IMR-90 (cell line): ENCODE results near the gene ASPN. TPM values are rescaled to one million over a fixed set of nuclear protein-coding genes. Genes with fewer than 3 reads are reported as not detected.

Experiments
- ATAC-seq: fragments of 200-7000 bp; cut with Tn5 transposase; 2 replicates; pipeline ENCODE4 v1.9.1; 2020; ENCODE audit warnings: low read depth, mild to moderate bottlenecking, moderate library complexity
- BruUV-seq: library from RNA; stranded (reverse); fragments of 400-500 nt; replicated peaks from 2 replicates; lab custom pipeline; 2021; lab: Mats Ljungman, UMichigan
- CTCF ChIA-PET: fragments of 300-600 bp; formaldehyde crosslinking; extraction: SDS; loops from one replicate; lab custom pipeline; 2021; ENCODE audit warnings: antibody characterized with exemption; lab: Yijun Ruan, JAX
- POLR2A ChIA-PET: fragments of 300-600 bp; sonication (Branson Sonifier 250); formaldehyde crosslinking; loops from one replicate; lab custom pipeline; 2022; ENCODE audit warnings: antibody characterized with exemption; ENCODE audit not compliant: unreplicated experiment; lab: Charles Lee
- DNase-seq: peaks from one replicate; pipeline ENCODE4 v3.0.0; 2013
- H2AFZ ChIP-seq: replicated peaks from 2 replicates; pipeline ENCODE3; 2013; ENCODE audit warnings: low read length, mild to moderate bottlenecking; ENCODE audit not compliant: poor library complexity
- H2AK5ac ChIP-seq: 2 replicates; pipeline ENCODE4 v1.6.1; 2013; ENCODE audit warnings: low read depth, low read length, inconsistent platforms
- H2AK9ac ChIP-seq: replicated peaks from 2 replicates; pipeline ENCODE3; 2013; ENCODE audit warnings: mild to moderate bottlenecking, low read depth, low read length, moderate library complexity; ENCODE audit not compliant: poor library complexity
- H2BK120ac ChIP-seq: 2 replicates; pipeline ENCODE4 v1.6.1; 2013; ENCODE audit warnings: low read depth, low read length, inconsistent platforms
- H2BK15ac ChIP-seq: 3 replicates; pipeline ENCODE4 v1.6.1; 2013; ENCODE audit warnings: low read depth, low read length, inconsistent platforms
- H2BK20ac ChIP-seq: 2 replicates; pipeline ENCODE4 v1.6.1; 2013; ENCODE audit warnings: low read depth, mild to moderate bottlenecking, inconsistent platforms, low read length, moderate library complexity
- H2BK5ac ChIP-seq: 2 replicates; pipeline ENCODE4 v1.6.1; 2013; ENCODE audit warnings: mild to moderate bottlenecking, low read depth, low read length, inconsistent platforms; ENCODE audit not compliant: poor library complexity, severe bottlenecking
- H3K14ac ChIP-seq: replicated peaks from 2 replicates; pipeline ENCODE4 v1.6.1; 2013; ENCODE audit warnings: low read depth, low read length, inconsistent platforms
- H3K18ac ChIP-seq: 2 replicates; pipeline ENCODE4 v1.6.1; 2013; ENCODE audit warnings: low read depth, low read length, control low read depth
- H3K23ac ChIP-seq: 2 replicates; pipeline ENCODE4 v1.6.1; 2013; ENCODE audit warnings: low read depth, low read length, inconsistent platforms
- H3K27ac ChIP-seq: 2 replicates; pipeline ENCODE4 v1.5.1; 2013; ENCODE audit warnings: mild to moderate bottlenecking, control low read depth, low read length; ENCODE audit not compliant: insufficient read depth
- H3K27me3 ChIP-seq: 2 replicates; pipeline ENCODE4 v1.6.1; 2013; ENCODE audit warnings: low read length; ENCODE audit not compliant: control insufficient read depth, insufficient read depth
- H3K36me3 ChIP-seq: 2 replicates; pipeline ENCODE4 v1.6.1; 2013; ENCODE audit warnings: low read length, mixed read lengths; ENCODE audit not compliant: control insufficient read depth, insufficient read depth
- H3K4ac ChIP-seq: 2 replicates; pipeline ENCODE4 v1.6.1; 2013; ENCODE audit warnings: low read depth, low read length, inconsistent platforms
- H3K4me1 ChIP-seq: 2 replicates; pipeline ENCODE4 v1.6.1; 2013; ENCODE audit warnings: low read length, mixed read lengths; ENCODE audit not compliant: control insufficient read depth, insufficient read depth
- H3K4me2 ChIP-seq: 2 replicates; pipeline ENCODE4 v1.6.1; 2013; ENCODE audit warnings: low read depth, mild to moderate bottlenecking, control low read depth, low read length, moderate library complexity
- H3K4me3 ChIP-seq: 2 replicates; pipeline ENCODE4 v1.5.1; 2013; ENCODE audit warnings: low read depth, mild to moderate bottlenecking, control low read depth, low read length, moderate library complexity; ENCODE audit not compliant: insufficient read depth
- H3K56ac ChIP-seq: 2 replicates; pipeline ENCODE4 v1.6.1; 2013; ENCODE audit warnings: low read length, inconsistent platforms; ENCODE audit not compliant: insufficient read depth; ENCODE audit errors: extremely low read depth
- H3K79me1 ChIP-seq, 2 experiments: 2 replicates each; pipeline ENCODE4 v1.6.1; 2013; ENCODE audit warnings: low read length in 2 of 2, inconsistent platforms in 1 of 2, low read depth in 1 of 2
- H3K9ac ChIP-seq: 2 replicates; pipeline ENCODE4 v1.6.1; 2013; ENCODE audit warnings: low read depth, low read length, control low read depth
- H3K9me1 ChIP-seq: 2 replicates; pipeline ENCODE4 v1.6.1; 2013; ENCODE audit warnings: low read length, inconsistent platforms; ENCODE audit not compliant: insufficient read depth
- H3K9me3 ChIP-seq: 2 replicates; pipeline ENCODE4 v1.6.1; 2013; ENCODE audit warnings: low read length; ENCODE audit not compliant: control insufficient read depth, insufficient read depth
- H4K20me1 ChIP-seq: 2 replicates; pipeline ENCODE4 v1.6.1; 2013; ENCODE audit warnings: low read length, inconsistent platforms; ENCODE audit not compliant: insufficient read depth
- H4K5ac ChIP-seq: 2 replicates; pipeline ENCODE4 v1.6.1; 2013; ENCODE audit warnings: mild to moderate bottlenecking, low read depth, low read length, control low read depth
- H4K8ac ChIP-seq, 2 experiments: 2 replicates each; pipeline ENCODE4 v1.6.1; 2013; ENCODE audit warnings: low read depth in 2 of 2, low read length in 2 of 2, control low read depth in 1 of 2, inconsistent platforms in 1 of 2
- H4K91ac ChIP-seq: 2 replicates; pipeline ENCODE4 v1.6.1; 2013; ENCODE audit warnings: low read depth, low read length, inconsistent platforms; ENCODE audit not compliant: insufficient read depth
- BHLHE40 ChIP-seq: fragments of 150-350 bp; IDR thresholded peaks from 2 replicates; pipeline ENCODE4 v1.6.1; 2016; ENCODE audit warnings: mild to moderate bottlenecking, low read depth, low read length
- CEBPB ChIP-seq: IDR thresholded peaks from 2 replicates; pipeline ENCODE4 v1.6.1; 2012; ENCODE audit warnings: low read depth, low read length, improper control_type of control experiment
- CHD1 ChIP-seq: IDR thresholded peaks from 2 replicates; pipeline ENCODE4 v1.6.1; 2012; ENCODE audit warnings: low read depth, low read length, improper control_type of control experiment
- CTCF ChIP-seq: conservative IDR thresholded peaks from 2 replicates; pipeline ENCODE4 v1.5.1; 2012; ENCODE audit warnings: mild to moderate bottlenecking, low read depth, low read length, improper control_type of control experiment
- ELK1 ChIP-seq: fragments of 150-350 bp; IDR thresholded peaks from 2 replicates; pipeline ENCODE4 v1.6.1; 2016; ENCODE audit warnings: low read depth, mild to moderate bottlenecking, low read length, moderate library complexity, borderline replicate concordance
- FOS ChIP-seq: fragments of 150-350 bp; IDR thresholded peaks from 2 replicates; pipeline ENCODE4 v1.6.1; 2016; ENCODE audit warnings: low read depth, low read length
- MAFK ChIP-seq: IDR thresholded peaks from 2 replicates; pipeline ENCODE4 v1.6.1; 2012; ENCODE audit warnings: low read depth, low read length, improper control_type of control experiment
- MAZ ChIP-seq: IDR thresholded peaks from 2 replicates; pipeline ENCODE4 v1.6.1; 2012; ENCODE audit warnings: low read depth, mild to moderate bottlenecking, low read length, improper control_type of control experiment, moderate library complexity, borderline replicate concordance
- MXI1 ChIP-seq: IDR thresholded peaks from 2 replicates; pipeline ENCODE4 v1.6.1; 2012; ENCODE audit warnings: low read depth, mild to moderate bottlenecking, low read length, moderate library complexity, borderline replicate concordance
- NFE2L2 ChIP-seq: fragments of 150-350 bp; IDR thresholded peaks from 2 replicates; pipeline ENCODE4 v1.6.1; 2016; ENCODE audit warnings: low read depth, mild to moderate bottlenecking, low read length
- POLR2A ChIP-seq: IDR thresholded peaks from 2 replicates; pipeline ENCODE4 v1.6.1; 2012; ENCODE audit warnings: mild to moderate bottlenecking, low read depth, low read length
- RAD21 ChIP-seq: IDR thresholded peaks from 2 replicates; pipeline ENCODE4 v1.6.1; 2012; ENCODE audit warnings: low read length, improper control_type of control experiment
- RCOR1 ChIP-seq: IDR thresholded peaks from 2 replicates; pipeline ENCODE4 v1.6.1; 2012; ENCODE audit warnings: mild to moderate bottlenecking, low read length, improper control_type of control experiment; ENCODE audit not compliant: insufficient replicate concordance
- RFX5 ChIP-seq: IDR thresholded peaks from 2 replicates; pipeline ENCODE4 v1.8.0; 2012; ENCODE audit warnings: low read depth, mild to moderate bottlenecking, low read length, moderate library complexity
- SMC3 ChIP-seq: fragments of 150-350 bp; IDR thresholded peaks from 2 replicates; pipeline ENCODE4 v1.6.1; 2016; ENCODE audit warnings: low read depth, mild to moderate bottlenecking, antibody characterized with exemption, low read length, moderate library complexity
- USF2 ChIP-seq: fragments of 150-350 bp; IDR thresholded peaks from 2 replicates; pipeline ENCODE4 v1.6.1; 2017; ENCODE audit warnings: mild to moderate bottlenecking, antibody characterized with exemption, low read length, low read depth
- dilution Hi-C: fragments of 300-500 bp; cut with HindIII; formaldehyde crosslinking; loops from one replicate; pipeline ENCODE4 v1.14.3; 2018; ENCODE audit warnings: low sequenced_read_pairs; ENCODE audit not compliant: unreplicated experiment
- in situ Hi-C: fragments of 300-500 bp; cut with MboI; formaldehyde crosslinking; loops from 3 replicates; pipeline ENCODE4 v1.14.3; 2019; ENCODE audit warnings: low sequenced_read_pairs, inconsistent platforms, mixed read lengths
- intact Hi-C: fragments of 100-400 bp; cut with micrococcal nuclease; formaldehyde crosslinking; loops from 2 replicates; pipeline ENCODE4 v1.10.0; 2022
- polyA plus RNA-seq, 3 experiments: library from polyadenylated mRNA; depleted of rRNA; stranded (reverse); fragments of >200 nt; gene quantifications; 2 replicates each; pipeline ENCODE4 v1.2.3, GENCODE V29; 2012; ENCODE audit warnings: low replicate concordance in 1 of 3
- total RNA-seq: library from RNA; depleted of rRNA; stranded (reverse); fragments of >200 nt; gene quantifications from 2 replicates; pipeline ENCODE4 v1.2.3, GENCODE V29; 2012

ASPN gene
- total and polyA plus RNA-seq, 2 of the 4 experiments (the other 2 are of a cell fraction) = under 0.01 to 0.09 TPM

DNA sequence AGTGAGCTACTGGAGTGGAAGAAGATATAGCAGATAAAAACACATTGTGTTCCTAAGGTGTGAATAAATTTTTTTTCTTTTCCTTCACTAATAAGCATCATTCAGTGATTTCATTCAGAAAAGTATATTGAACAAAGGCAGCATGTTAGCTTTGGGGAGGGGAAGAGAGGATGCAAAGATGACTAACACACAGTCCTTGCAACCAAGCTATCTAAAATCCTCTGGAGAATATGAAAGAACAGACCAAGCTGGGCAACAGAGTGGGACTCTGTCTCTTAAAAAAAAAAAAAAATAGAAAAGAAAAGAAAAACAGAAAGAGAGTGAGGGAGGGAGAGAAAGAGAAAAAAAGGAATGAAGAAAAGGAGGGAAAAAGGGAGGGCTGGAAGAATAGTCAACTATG lies 35.8 kb downstream of the ASPN start:
- dilution Hi-C loops (no loop called here), in situ Hi-C loops (no loop called here), intact Hi-C loops (no loop called here)
- TF ChIP-seq FOS (no peak), NFE2L2 (no peak), RFX5 (no peak), RCOR1 (no peak), CHD1 (no peak), USF2 (no peak), MAZ (no peak), POLR2A (no peak), SMC3 (no peak), MAFK (no peak), BHLHE40 (no peak), RAD21 (no peak), CTCF (no peak), CEBPB (no peak), MXI1 (no peak), ELK1 (no peak)
- no peak overlapping the region for H2AK9ac ChIP-seq
- no peaks in the 10 kb centered on the region for H4K20me1 ChIP-seq
- no peak overlapping the region for H3K27ac ChIP-seq
- H3K23ac ChIP-seq = no peak overlapping the region
- no peaks in the 10 kb centered on the region for H3K4me1 ChIP-seq
- H4K8ac ChIP-seq = no peak overlapping the region
- no peak overlapping the region for H3K9ac ChIP-seq
- no peaks in the 10 kb centered on the region for H3K36me3 ChIP-seq
- no peak for DNase-seq
- H3K4me2 ChIP-seq = no peak overlapping the region
- H4K91ac ChIP-seq = no peak overlapping the region
- H2AK5ac ChIP-seq = no peak overlapping the region
- H4K5ac ChIP-seq = no peak overlapping the region
- ChIA-PET POLR2A (no interaction called here), CTCF (no interaction called here)
- no peak overlapping the region for H2AFZ ChIP-seq
- ATAC-seq = no peak
- H2BK120ac ChIP-seq = no peak overlapping the region
- H3K9me3 ChIP-seq = no peaks in the 10 kb centered on the region
- H2BK20ac ChIP-seq = no peak overlapping the region
- H3K18ac ChIP-seq = no peak overlapping the region
- H3K9me1 ChIP-seq = no peaks in the 10 kb centered on the region
- H3K56ac ChIP-seq = no peak overlapping the region
- BruUV-seq = no TSS peak
- no peak overlapping the region for H3K4me3 ChIP-seq
- no peak overlapping the region for H3K14ac ChIP-seq
- H2BK5ac ChIP-seq = no peak overlapping the region
- H3K79me1 ChIP-seq = no peaks in the 10 kb centered on the region
- no peaks in the 10 kb centered on the region; the same call in 1 of the 2 replicates for H3K27me3 ChIP-seq
- H2BK15ac ChIP-seq = no peak overlapping the region
- H3K4ac ChIP-seq = no peak overlapping the region
